ENCODE measurements around the gene SMARCD1.
A peak's percentile ranks its signal among the peaks of the same experiment; 100 is the strongest.

The SMARCD1 gene

DNA sequence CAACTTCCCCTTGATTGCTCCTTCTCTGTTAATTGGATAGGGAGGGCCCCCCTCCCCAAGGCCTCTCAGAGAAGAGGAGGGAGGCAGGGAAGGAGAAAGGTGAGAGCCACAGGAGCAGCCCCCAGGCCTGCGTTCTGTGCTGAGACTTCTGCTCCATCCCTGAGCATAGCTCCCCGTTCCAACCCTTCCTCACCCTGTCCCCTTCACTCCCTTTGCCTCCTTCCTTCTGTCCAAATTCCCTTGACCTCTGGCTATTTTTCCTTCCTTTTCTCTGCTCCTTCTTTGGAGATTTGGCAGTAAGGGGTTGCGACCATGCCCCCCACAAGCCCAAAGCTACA is 28.5 kb upstream of the SMARCD1 start:
- Histone ChIP-seq H3K27ac (no peak overlapping the region), H3K4me3 (peak overlapping the region; percentile 84)
- DNase-seq (ENCODE audit: low spot score): no peak

DNA sequence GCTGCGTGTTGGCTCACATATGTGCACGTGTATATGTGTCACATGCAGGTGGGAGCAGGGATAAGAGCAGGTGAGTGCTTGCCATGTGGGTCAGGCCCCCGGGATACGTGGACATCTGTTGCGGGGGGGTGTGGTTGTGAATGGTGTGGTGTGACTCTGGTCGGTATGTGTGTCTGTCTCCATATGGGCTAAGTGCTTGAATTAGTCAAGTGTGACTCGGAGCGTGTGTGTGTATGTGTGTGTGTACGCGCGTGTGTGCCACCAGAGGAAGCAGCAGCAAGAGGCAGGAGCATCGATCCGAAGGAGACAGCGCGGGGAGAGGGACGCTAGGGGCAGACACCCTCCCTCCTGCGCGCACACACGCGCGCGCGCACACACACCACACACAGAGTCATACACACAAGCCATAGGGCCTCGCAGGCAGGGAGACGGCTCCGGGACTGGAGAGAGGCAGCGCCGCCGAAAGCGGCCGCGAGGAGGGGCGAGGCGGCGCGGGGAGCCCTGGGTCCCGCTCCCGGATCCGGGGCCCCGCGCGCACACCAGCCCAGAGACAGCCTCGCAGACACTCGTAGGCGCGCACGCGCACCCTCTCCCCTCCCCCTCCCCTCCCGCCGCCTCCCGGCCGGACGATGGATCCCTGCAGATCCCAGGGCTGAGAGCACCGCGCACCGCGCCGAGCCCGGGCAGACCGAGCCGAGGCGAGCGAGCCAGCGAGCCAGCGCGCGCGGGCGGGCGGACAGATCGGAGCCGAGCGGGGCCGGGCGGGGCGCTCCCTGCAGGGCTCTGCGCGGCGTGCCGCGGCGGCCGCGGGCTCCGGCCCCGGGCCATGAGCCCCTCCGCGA is 27.9 kb upstream of the SMARCD1 start, which contains the start of gene ASIC1:
TSS of gene ASIC1 (plus strand) at position 597 of the 842 bp plus-strand sequence. CDS start 1,171 bp downstream, outside the sequence.
- Histone ChIP-seq H3K27ac (peak within 1 kb of the TSS; percentile 28 to 63), H3K4me3 (peak within 1 kb of the TSS; percentile 84)
- no peak for DNase-seq (ENCODE audit: low spot score)
- TF ChIP-seq, protein P1, sequence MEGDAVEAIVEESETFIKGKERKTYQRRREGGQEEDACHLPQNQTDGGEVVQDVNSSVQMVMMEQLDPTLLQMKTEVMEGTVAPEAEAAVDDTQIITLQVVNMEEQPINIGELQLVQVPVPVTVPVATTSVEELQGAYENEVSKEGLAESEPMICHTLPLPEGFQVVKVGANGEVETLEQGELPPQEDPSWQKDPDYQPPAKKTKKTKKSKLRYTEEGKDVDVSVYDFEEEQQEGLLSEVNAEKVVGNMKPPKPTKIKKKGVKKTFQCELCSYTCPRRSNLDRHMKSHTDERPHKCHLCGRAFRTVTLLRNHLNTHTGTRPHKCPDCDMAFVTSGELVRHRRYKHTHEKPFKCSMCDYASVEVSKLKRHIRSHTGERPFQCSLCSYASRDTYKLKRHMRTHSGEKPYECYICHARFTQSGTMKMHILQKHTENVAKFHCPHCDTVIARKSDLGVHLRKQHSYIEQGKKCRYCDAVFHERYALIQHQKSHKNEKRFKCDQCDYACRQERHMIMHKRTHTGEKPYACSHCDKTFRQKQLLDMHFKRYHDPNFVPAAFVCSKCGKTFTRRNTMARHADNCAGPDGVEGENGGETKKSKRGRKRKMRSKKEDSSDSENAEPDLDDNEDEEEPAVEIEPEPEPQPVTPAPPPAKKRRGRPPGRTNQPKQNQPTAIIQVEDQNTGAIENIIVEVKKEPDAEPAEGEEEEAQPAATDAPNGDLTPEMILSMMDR (IDR thresholded peaks at IDR 0.05): no peak

More for the DNA sequence above, 28.5 kb upstream of the SMARCD1 start:
- TF ChIP-seq, protein P1 (IDR thresholded peaks at IDR 0.05): no peak

DNA sequence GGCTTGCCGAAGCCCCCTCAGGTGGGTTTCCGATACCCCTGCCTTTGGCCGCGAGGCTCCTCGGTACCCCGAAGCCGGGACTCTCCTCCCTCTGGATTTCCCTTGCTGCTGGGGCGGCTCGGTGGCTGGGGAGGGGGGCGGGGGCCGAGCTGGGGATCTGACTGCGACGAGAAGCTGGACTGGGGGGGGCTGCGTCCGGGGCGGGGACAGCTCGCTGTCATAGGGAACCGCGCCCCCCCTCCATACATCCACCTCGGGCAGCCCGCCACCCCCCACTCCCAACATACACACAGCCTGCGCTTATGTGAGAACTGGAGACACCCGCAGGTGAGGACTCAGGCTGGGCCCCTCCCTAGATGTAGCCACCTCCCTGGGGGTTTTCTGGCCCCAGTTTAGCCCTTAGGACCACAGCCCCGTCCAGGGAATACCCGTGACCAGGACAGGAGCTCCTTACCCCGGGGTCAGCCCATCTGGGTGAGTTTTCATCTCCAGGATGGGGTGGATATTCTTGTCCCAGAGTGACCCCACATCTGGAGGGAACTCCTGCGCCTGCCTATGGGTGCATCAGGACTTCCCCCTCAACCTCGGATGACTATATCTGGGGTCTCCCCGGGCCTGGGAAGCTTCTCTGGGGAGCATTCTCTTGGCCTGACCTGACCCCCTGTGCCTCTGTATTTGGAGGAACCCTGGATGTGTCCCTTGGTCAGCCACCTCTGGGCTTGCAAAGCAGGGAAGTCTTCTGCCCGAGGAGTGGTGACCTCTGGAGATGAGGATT is 27.1 kb upstream of the SMARCD1 start:
- peak overlapping the region in 1 of 2 donors; percentile 63 for H3K27ac ChIP-seq
- TF ChIP-seq, protein P1 (IDR thresholded peaks at IDR 0.05): no peak
- H3K4me3 ChIP-seq: peak overlapping the region; percentile 84
- DNase-seq (ENCODE audit: low spot score): no peak

DNA sequence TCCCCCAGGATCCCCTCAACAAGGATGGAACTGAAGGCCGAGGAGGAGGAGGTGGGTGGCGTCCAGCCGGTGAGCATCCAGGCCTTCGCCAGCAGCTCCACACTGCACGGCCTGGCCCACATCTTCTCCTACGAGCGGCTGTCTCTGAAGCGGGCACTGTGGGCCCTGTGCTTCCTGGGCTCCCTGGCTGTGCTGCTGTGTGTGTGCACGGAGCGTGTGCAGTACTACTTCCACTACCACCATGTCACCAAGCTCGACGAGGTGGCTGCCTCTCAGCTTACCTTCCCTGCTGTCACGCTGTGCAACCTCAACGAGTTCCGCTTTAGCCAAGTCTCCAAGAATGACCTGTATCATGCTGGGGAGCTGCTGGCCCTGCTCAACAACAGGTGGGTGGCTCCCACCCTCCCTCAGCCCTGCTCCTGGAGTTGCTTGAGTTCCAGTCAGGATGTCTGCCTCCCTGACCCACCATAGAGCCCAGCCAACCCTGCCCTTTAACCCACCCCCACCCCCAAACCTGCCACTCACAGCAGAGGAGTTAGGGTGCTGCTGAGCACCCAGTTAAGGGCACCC is 26.3 kb upstream of the SMARCD1 start:
- TF ChIP-seq, protein P1 (IDR thresholded peaks at IDR 0.05): no peak
- Histone ChIP-seq H3K4me3 (no peak overlapping the region), H3K27ac (no peak overlapping the region)
- no peak for DNase-seq (ENCODE audit: low spot score)

DNA sequence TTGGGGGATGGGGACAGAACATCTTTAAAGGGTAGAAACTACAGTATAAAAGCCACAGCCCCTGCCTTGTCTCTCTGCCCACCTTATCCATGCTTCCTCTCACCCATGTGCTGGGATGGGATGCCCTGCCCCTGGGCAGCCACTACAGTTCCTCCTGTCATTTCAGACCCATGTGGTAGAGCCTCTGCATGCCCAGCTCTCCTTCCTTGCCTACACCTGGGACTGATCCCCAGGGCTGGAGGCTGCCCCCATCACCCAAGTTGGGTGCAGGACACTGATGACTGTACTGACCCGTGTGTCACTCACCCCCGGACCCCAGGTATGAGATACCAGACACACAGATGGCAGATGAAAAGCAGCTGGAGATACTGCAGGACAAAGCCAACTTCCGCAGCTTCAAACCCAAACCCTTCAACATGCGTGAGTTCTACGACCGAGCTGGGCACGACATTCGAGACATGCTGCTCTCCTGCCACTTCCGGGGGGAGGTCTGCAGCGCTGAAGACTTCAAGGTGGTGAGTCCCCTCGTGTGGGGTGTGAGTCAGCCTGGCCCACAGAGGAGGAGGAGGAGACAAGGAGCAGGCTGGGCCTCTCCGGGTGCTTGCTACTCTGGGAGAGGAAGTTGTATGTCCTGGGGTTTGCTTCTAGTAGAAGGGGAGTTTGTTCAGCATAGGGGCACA is 25.6 kb upstream of the SMARCD1 start:
- Histone ChIP-seq H3K27ac (no peak overlapping the region), H3K4me3 (no peak overlapping the region)
- no peak for DNase-seq (ENCODE audit: low spot score)
- TF ChIP-seq, protein P1 (IDR thresholded peaks at IDR 0.05): no peak

DNA sequence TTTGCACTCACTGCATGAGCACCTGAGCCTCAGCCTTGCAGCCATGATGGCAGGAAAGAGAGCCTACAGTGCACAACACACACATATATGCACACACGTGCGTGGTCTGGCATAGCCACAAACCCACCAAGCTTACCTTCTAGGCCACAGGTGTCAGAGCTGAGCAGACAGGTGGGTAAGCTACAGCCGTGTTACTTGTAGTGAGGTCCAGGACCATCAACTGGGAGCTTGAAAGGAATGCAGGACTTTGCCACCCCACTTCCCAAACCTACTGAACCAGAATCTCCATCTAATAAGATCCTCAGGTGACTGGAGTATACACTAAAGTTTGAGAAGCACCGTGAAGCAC is 25.0 kb upstream of the SMARCD1 start:
- H3K4me3 ChIP-seq: no peak overlapping the region
- DNase-seq (ENCODE audit: low spot score): no peak
- TF ChIP-seq, protein P1 (IDR thresholded peaks at IDR 0.05): no peak
- no peak overlapping the region for H3K27ac ChIP-seq

All from coronary artery (tissue), 2 donors.